Calu3 (cell line): Measurements from ENCODE around the gene GALNS. TPM values are rescaled to one million over a fixed set of nuclear protein-coding genes. Genes with fewer than 3 reads are reported as not detected.

Experiments
- BruUV-seq: library from RNA; stranded (reverse); fragments of 400-500 nt; replicated peaks from 2 replicates; lab custom pipeline; 2021; lab: Mats Ljungman, UMichigan
- CTCF ChIA-PET: fragments of 300-600 bp; sonication (Branson Sonifier 250); formaldehyde crosslinking; loops from one replicate; lab custom pipeline; 2022; ENCODE audit warnings: antibody characterized with exemption; lab: Charles Lee
- DNase-seq: peaks from one replicate; pipeline ENCODE4 v3.0.0; 2022
- H3K27ac Mint-ChIP-seq: one replicate; pipeline ENCODE4 v1.8.0; 2022; ENCODE audit warnings: mixed read lengths; ENCODE audit not compliant: unreplicated experiment
- H3K27me3 Mint-ChIP-seq: one replicate; pipeline ENCODE4 v1.8.0; 2022; ENCODE audit warnings: mixed read lengths; ENCODE audit not compliant: unreplicated experiment
- H3K36me3 Mint-ChIP-seq: one replicate; pipeline ENCODE4 v1.8.0; 2022; ENCODE audit warnings: mild to moderate bottlenecking, moderate library complexity, mixed read lengths; ENCODE audit not compliant: insufficient read depth, unreplicated experiment
- H3K4me1 Mint-ChIP-seq: one replicate; pipeline ENCODE4 v1.8.0; 2022; ENCODE audit warnings: mild to moderate bottlenecking, low read depth, mixed read lengths; ENCODE audit not compliant: unreplicated experiment
- H3K4me3 Mint-ChIP-seq: one replicate; pipeline ENCODE4 v1.8.0; 2022; ENCODE audit warnings: mild to moderate bottlenecking, low read depth, moderate library complexity, mixed read lengths; ENCODE audit not compliant: unreplicated experiment
- H3K9me3 Mint-ChIP-seq: one replicate; pipeline ENCODE4 v1.8.0; 2022; ENCODE audit warnings: low read depth, mixed read lengths; ENCODE audit not compliant: unreplicated experiment
- intact Hi-C: fragments of 100-400 bp; cut with micrococcal nuclease; formaldehyde crosslinking; loops from one replicate; pipeline ENCODE4 v1.10.0; 2022; ENCODE audit not compliant: unreplicated experiment
- total RNA-seq: library from RNA; stranded (reverse); gene quantifications from 2 replicates; pipeline ENCODE4 v1.2.3, GENCODE V29; 2022
- TF ChIP-seq, protein P1 (sequence below): fragments of 200-600 bp; IDR thresholded peaks from one replicate; pipeline ENCODE4 v1.8.0; 2022; ENCODE audit warnings: antibody characterized with exemption; ENCODE audit not compliant: unreplicated experiment

Gene GALNS
- total RNA-seq, 1 experiment from 2014 or later = 50.4 TPM

DNA sequence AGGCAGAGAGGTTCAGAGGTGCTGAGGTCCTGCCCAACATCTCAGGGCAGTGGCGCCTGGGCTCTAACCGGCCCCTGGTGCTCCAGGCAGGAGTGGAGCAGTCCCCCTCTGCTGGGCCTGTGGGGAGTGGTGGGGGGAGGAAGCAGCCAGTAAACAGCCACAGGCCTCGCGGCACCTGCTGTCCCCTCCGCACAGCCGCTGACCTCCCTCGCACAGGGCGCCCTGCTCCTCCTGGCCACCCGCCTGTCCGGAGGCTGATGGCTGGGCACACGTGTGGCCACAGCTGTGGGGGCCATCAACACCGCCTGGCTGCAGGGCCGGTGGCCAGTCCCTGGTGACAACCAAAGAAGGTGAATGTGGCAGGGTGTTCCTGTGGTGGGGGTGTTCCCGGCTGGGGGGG lies 46.5 kb upstream of the GALNS start:
- no peak for DNase-seq
- TF ChIP-seq, protein P1, sequence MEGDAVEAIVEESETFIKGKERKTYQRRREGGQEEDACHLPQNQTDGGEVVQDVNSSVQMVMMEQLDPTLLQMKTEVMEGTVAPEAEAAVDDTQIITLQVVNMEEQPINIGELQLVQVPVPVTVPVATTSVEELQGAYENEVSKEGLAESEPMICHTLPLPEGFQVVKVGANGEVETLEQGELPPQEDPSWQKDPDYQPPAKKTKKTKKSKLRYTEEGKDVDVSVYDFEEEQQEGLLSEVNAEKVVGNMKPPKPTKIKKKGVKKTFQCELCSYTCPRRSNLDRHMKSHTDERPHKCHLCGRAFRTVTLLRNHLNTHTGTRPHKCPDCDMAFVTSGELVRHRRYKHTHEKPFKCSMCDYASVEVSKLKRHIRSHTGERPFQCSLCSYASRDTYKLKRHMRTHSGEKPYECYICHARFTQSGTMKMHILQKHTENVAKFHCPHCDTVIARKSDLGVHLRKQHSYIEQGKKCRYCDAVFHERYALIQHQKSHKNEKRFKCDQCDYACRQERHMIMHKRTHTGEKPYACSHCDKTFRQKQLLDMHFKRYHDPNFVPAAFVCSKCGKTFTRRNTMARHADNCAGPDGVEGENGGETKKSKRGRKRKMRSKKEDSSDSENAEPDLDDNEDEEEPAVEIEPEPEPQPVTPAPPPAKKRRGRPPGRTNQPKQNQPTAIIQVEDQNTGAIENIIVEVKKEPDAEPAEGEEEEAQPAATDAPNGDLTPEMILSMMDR = no peak
- H3K27ac Mint-ChIP-seq = no peak overlapping the region
- BruUV-seq = no TSS peak
- intact Hi-C loops = no loop called here
- peaks cover 4% of the 10 kb centered on the region for H3K36me3 Mint-ChIP-seq
- no peak overlapping the region for H3K4me3 Mint-ChIP-seq
- no peaks in the 10 kb centered on the region for H3K9me3 Mint-ChIP-seq
- H3K27me3 Mint-ChIP-seq = peaks cover 75% of the 10 kb centered on the region
- CTCF ChIA-PET = interaction anchor here (0.7 kb wide), 1 partner anchor 83 kb away, joined by 3 read pairs; no protein-coding TSS in a partner anchor
- no peaks in the 10 kb centered on the region for H3K4me1 Mint-ChIP-seq

- Mint-ChIP-seq H3K9me3 (no peaks in the 10 kb centered on the region), H3K36me3 (peaks cover 4% of the 10 kb centered on the region), H3K4me1 (no peaks in the 10 kb centered on the region), H3K27ac (no peak overlapping the region), H3K27me3 (peaks cover 80% of the 10 kb centered on the region), H3K4me3 (no peak overlapping the region)
- CTCF ChIA-PET = no interaction called here
- no TSS peak for BruUV-seq
- TF ChIP-seq, protein P1 = no peak
- DNase-seq = no peak
- intact Hi-C loops = no loop called here
These were observed 46.0 kb upstream of the GALNS start for GRCh38 chr16:88902744-88903143.

GRCh38 chr16:88901718-88902337 lies 45.1 kb upstream of the GALNS start:
- no TSS peak for BruUV-seq
- intact Hi-C loops = no loop called here
- Mint-ChIP-seq H3K27me3 (peaks cover 86% of the 10 kb centered on the region), H3K4me1 (no peaks in the 10 kb centered on the region), H3K27ac (no peak overlapping the region), H3K9me3 (no peaks in the 10 kb centered on the region), H3K4me3 (no peak overlapping the region), H3K36me3 (peaks cover 4% of the 10 kb centered on the region)
- TF ChIP-seq, protein P1 = no peak
- DNase-seq = peak; percentile 49
- CTCF ChIA-PET = interaction anchor here (1.2 kb wide), 1 partner anchor 151 kb away, joined by 3 read pairs; no protein-coding TSS in a partner anchor

DNA sequence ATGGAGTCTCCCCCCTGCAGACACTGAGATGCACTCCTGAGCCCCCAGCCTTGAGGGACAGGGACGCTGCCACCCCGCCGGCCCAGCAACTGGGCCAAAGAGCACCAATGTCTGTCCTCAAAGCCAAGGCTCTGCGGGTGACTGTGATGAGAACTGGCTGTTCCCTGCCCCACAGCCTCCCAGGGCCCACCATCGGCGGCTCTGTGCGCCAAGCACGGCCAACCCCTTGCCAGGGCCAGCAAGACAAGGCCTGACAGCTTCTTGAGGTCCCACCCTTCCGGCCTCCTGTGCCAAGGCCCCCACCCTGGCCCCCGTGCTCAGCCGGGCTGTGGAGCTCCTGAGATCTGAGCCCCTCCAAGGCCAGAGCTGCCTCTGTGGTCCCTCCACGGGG lies 43.9 kb upstream of the GALNS start:
- TF ChIP-seq, protein P1 = no peak
- no peak for DNase-seq
- intact Hi-C loops = no loop called here
- no TSS peak for BruUV-seq
- CTCF ChIA-PET = interaction anchor here (1.2 kb wide), 1 partner anchor 152 kb away, joined by 3 read pairs; no protein-coding TSS in a partner anchor
- H3K4me3 Mint-ChIP-seq = no peak overlapping the region
- H3K27me3 Mint-ChIP-seq = peaks cover 88% of the 10 kb centered on the region
- peaks cover 4% of the 10 kb centered on the region for H3K36me3 Mint-ChIP-seq
- no peaks in the 10 kb centered on the region for H3K4me1 Mint-ChIP-seq
- no peak overlapping the region for H3K27ac Mint-ChIP-seq
- H3K9me3 Mint-ChIP-seq = no peaks in the 10 kb centered on the region
